Right renal pelvis (tissue), 4 donors: ENCODE results near the gene CDSN. TPM values are rescaled to one million over a fixed set of nuclear protein-coding genes. Genes with fewer than 3 reads are reported as not detected.

ENCODE experiments used
- DNase-seq, 4 donors: peaks; one replicate each; pipeline ENCODE4 v3.0.0-alpha.2; 2013; ENCODE audit warnings: low read depth in 4 of 4, low spot score in 3 of 4, missing footprints in 1 of 4
- polyA plus RNA-seq, 4 donors: library from polyadenylated mRNA; unstranded; fragments of 120-200 nt; gene quantifications; one replicate each; pipeline ENCODE4 v1.2.1, GENCODE V29; 2013; ENCODE audit not compliant: insufficient read length in 4 of 4

Gene CDSN
- polyA plus RNA-seq, 4 donors, result 0.03 TPM; not detected in 3

DNA sequence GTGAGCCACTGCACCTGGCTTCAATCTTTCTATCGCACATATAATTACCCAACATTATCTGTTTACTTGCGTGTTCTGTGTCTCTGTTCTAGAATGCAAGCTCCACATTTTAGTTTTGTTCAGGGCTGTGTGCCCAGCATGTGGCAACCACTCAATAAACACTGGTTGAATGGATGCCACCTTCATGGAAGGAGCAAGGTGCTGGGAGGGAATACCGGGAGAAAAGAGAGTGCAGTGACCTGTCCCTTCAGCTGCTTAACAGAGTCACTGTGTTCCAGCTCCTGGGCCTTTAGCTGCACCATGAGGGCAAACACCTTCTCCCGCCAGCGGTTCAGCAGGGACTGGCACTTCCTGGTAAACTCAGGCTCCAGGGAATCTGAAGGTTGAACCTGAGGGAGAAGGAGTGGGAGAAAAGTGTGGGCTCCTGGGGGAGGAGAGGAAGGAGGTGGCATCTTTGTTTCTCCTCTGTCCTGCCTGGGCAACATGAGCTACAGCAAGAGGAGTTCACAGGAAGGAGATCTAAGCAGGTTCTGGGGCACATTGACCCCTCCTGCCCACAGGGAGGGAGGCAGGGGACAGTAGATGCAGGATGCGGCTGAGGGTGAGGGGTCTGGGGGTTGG lies 29.7 kb upstream of the CDSN start:
- DNase-seq, result no peak

DNA sequence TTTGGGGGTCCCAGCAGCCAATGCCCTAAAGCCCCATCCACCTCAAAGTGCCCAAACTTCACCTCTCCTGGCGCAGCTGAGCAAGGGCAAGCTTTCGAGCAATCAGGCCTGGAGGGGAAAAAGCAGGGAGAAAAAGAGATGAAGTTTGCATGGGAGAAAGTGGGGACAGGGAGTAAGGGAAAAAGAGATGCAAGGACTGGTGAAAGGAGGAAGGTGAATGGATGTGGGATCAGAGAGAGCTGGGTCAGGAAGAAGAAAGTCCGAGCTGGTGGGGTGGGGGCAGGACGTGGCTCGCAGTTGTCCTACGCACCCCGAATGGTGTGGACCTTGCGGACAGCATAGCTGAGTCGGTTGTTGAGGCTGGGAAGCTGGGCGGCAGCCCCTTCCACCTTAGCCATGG lies 25.1 kb upstream of the CDSN start:
- no peak for DNase-seq

DNA sequence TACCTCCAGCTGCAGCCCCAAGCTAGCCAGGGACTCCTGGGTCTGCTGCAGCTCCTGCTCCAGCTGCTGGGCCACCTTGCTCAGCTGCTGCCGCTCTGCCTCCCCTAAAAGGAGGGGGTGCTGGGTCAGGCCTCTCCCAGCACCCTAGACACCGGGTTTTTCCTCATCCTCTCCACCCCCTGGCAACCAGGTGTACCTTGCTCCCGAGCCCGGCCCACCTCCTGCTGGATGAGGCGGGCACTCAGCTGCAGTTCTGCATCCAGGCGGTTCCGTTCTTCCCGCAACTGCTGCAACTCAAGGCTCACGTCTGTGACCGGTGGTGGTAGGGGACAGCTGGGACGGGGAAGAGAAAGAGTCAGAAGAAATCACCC lies 24.7 kb upstream of the CDSN start:
- DNase-seq, result no peak

DNA sequence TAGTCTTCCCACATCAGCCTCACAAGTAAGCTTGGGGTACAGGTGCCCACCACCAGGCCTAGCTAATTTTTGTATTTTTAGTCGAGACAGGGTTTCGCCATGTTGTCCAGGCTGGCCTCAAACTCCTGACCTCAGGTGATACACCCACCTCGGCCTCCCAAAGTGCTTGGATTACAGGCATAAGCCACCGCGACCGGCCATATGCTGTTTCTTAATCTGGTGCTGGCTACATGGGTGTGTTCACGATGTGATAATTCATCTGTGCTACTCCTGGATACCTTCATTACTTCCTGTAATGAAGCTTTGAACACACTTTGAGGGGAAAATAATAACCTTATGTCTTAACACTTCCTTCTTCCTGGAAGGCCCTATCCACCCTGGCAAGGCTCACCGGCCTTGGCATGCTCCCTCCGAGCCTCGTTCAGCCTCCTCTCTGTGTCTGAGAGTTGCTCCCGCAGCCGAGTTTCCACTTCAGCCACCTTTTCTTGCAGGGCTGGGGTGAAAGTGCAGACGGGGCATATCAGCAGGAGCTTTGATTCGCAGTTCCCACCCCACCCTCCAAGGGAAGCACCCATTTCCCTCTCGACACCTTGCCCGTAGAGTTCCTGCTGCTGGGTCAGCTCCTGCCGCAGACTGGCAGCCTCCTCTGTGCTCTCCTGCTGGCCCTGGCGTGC lies 24.2 kb upstream of the CDSN start:
- DNase-seq, result no peak

DNA sequence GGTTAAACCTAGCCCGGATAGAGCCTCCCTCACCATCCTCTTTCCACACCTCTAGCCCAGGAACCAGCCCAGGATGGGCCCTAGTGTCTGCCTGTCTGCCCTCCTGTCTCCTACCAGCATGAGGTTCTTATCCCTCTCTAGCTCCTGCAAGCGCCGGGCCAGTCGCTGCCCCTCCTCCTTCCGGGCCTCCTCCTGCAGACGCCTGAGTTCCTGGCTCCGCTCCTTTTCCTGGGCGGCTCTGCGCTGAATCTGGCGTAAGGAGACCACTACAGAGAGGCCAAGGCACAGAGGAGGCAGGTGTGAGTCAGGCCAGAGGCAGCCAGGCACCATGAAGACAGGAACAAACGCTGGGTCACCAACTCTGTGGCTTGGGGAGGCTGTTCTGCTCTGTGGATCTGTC lies 22.9 kb upstream of the CDSN start:
- DNase-seq, result no peak

DNA sequence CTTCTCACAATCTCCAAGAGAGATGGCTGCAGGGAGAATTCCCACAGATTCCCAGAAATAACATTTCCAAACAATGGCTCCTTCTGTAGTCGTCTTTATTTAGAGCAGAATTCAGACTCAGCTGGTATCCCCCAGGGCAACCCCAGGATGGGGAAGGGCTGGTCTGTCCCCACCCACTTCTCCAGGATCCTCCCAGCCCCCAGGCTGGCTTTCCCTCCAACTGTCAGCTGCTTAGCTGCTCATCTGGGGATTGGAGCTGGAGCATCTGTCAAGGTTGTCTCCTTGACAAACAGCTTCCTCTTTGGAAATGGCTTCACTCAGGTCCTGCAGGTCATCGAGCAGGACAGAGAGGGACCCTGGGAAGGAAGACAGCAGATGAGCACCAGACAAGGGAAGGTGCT lies 22.1 kb upstream of the CDSN start:
- no peak for DNase-seq

DNA sequence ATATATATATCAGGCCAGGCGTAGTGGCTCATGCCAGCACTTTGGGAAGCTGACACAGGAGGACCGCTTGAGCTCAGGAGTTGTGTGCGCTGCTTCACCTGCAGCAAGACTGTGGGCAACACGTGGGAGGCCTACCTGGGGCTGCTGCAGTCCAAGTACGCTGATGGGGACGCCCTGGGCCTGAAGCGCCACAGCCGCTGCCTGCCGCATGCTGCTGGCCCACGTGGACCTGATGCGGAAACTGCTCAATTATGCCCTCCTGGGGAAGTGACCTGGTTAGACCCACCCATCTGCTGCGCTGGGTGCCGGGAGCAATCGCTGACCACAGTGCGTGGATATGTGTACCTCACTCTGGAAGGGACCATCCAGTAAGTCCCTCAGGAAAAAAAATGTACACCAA lies 20.4 kb upstream of the CDSN start:
- DNase-seq, result no peak

DNA sequence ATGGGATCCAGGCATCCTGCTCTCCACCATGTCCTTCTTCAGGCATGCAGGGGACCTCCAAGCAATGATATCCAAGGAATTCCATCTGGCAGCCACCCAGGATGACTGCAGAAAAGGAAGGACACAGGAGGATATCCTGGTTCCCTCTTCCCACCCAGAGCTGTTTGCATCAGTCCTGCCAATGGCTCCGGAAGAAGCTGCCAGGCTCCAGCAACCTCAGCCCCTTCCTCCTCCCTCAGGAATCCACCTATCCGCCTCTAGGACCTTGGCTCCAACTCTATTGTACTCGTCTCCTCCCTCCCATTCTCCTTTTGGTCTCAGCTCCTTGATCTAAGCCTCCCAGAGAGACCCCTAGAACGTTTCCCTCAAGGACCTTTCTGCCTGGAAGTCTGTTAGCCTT lies 19.4 kb upstream of the CDSN start:
- no peak for DNase-seq

DNA sequence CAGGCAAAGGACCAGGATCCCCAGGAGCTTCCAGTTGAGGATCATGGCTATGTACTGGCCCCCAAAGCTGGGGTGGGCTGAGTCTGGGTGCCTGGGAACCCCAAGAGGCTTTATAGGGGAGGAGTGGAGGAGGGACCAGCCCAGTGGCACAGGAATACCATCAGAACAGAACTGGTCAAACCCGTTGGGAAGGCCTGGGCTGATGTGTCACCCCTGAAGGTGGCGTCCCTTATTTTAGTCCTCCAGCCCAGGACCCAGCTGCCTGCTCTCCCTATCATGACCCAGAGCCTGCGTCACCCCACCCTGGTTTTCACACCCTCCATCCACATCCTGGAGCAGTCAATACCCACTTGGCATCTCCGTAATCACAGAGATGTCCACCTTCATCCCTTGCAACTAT lies 18.7 kb upstream of the CDSN start, which contains the start of gene PSORS1C2:
PSORS1C2 (minus strand) TSS at position 85 of the 400 bp plus-strand sequence; CDS start at position 45, 40 bp downstream.
- no peak for DNase-seq

DNA sequence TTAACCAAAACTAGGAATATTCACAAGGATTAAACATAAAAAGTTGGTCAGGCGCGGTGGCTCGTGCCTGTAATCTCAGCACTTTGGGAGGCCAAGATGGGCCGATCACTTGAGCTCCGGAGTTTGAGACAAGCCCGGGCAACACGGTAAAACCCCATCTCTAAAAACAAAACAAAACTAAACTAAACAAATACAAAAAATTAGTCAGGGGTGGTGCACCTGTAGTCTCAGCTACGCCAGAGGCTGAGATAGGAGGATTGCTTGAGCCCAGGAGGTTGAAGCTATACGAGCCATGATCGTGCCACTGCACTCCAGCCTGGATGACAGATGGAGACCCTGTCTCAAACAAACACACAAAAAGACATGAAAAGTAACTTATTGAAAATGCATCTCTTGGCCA lies 15.5 kb upstream of the CDSN start:
- no peak for DNase-seq

DNA sequence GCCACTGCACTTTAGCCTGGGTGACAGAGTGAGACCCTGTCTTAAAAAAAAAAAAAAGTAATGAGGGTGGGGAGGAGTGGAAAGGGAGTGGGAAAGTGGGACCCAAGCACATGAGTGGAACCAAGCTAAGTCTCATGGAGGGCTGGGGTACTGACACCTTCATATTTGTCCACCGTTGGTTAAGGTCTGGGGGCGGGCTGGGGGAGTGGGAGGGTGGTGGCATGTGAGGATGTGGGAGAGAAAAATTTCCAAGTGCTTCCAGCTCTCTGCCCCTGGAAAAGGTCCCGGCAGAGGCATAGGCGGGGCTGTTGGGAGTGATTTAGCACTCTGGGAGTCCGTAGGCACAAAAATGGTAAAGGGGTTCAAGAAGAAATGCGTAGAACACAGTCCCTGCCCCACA lies 12.6 kb upstream of the CDSN start:
- DNase-seq, result no peak

DNA sequence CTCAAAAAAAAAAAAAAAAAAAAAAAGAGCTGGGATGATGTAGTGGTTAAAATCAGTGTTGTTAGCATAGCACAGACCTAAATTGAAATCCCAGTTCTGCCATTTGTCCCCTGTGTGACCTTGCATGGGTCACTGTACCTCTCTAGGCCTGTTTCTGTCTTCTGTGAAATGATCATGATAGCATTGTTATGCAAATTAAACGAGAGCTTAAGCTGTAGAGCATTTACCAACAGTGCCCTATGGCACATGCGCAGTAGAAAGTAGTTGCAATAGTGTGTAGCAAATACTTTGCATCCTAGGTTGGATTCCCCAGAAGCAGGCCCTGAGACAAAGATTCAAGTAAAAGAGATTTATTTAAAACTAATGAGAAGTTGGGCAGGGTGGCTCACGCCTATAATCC lies 11.3 kb upstream of the CDSN start:
- DNase-seq, result no peak

DNA sequence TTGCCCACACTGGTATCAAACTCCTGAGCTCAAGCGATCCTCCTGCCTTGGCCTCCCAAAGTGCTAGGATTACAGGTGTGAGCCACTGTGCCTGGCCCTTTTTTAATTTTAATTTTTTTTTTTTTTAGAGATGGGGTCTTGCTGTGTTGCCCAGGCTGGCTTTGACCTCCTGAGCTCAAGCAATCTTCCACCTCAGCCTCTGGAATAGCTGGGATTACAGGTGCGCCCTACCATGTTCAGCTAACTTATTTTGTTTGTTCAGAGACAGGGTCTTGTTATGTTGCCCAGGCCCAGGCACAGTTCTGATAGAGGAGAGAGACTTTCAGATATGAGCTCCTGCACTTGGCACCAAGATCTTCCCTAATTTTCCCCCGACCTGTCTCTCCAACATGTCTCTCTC lies 10.5 kb upstream of the CDSN start:
- DNase-seq, result no peak

DNA sequence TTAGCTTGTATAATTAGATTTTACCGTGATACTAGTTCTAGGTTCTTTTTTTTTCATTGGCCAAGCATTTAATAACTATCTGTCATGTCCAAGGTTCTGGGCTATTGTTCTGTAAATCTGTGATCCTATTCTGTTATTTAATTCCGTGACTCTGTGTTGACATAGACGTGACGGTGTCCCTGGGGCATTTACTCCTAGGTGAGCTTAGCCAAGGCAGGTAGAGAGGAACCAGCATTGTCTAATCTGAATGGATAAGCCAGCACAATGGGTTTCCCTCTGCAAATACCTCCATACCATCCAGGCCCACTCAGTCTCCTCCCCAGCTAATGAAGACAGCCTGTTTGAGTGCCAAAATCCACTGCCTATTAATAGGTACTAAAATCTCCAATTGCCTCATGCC lies 8.9 kb upstream of the CDSN start:
- no peak for DNase-seq

DNA sequence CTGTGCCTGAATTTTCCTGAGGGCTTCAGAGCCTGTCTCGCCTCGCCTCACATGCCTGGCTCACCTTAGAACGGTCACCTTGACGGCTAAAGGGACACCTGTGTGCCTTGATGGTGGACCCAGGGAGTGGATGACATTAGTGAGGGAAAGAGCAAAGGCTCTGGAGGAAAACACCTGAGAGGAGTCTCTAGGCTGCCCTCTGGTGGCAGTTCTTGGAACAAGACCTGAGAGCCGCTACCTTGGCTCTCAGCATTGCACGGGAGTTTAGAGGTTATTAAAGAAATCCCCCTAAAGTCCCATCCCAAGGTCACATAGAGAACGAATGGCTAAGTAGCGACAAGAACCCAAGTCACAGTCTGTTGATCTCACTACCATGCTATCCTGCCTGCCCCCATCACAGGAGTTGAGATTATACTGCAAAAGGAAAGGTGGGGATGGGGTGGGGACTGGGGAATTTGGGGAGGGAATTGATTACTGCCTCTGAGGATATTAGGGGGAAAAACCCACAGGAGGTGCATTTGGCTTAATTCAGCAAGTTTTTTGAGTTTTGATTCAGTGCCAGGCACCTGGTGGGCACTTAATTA lies 7.9 kb upstream of the CDSN start:
- DNase-seq, result peak; percentile 38 to 44 (median 44)

DNA sequence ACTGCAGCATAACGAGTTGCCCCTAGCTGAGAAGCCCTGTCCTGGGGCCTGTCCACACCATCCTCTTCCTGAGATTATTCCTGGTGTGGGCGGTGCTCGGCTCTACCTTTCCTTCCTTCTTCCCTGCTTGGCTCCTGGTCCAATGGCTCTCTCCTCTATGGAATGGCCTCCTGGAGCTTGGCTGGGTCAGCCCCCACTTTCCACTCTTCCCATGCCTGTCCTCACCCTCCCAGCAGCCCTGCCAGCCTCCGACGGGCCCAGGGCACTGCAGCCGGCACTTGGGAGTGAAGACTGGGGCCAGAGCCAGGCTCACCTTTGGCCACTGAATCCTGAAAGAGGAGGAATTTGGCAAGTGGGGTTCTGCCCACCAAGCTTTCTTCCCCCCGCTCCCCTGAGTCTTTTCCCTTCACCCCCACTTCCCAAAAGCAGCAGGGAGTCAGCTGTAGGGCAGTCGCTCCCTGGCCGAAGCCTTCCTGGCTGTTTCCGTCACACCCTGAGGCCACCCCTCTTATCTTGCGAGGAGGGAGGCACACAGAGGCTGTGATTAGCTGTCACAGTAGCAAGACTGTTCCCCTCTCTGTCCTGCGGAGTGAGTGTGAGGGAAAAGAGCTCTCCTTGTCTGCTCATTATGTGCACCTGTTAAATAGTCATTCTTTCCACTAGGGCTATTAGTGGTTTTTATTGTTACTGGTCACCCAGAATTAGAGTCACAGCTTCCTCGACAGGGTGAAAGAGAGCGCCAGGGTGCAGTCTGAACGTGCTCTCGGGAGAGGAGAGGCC lies 6.3 kb upstream of the CDSN start:
- DNase-seq, result no peak

DNA sequence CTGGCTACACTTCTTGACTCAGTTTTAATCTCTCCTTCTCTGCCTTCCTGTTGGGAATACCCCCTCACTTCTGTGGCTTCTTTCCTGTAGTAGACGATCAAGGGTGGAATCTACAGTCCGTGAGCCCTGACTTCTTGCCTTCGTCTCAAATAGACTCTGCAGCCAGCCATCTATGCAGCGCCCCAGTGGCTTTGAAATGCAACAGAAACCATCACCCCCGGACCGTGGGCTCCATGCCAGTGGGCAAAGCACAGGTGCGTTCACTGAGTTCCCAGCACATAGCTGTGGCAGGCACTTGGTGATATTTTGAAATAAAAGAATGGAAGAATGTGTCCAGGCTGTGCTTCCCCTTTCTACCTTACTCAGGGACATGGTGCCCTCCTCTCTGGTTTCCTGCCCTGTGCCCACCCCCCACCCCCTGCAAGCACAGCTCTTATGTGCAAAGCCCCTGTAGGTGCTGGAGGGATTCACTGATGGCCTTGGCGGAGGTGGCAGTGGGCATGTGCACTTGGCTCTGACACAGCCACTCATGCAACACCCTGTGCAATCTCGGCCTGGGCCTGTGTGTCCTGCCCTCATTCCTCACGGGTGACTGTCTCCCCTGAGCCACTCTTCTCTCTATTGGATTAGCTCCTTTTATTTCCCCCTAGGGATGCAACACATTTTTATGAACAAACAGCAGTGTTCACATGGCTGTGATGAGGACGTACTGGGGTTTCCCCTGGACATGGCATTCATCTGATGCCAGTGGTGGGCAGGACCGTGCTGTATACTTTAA lies 5.5 kb upstream of the CDSN start:
- no peak for DNase-seq

DNA sequence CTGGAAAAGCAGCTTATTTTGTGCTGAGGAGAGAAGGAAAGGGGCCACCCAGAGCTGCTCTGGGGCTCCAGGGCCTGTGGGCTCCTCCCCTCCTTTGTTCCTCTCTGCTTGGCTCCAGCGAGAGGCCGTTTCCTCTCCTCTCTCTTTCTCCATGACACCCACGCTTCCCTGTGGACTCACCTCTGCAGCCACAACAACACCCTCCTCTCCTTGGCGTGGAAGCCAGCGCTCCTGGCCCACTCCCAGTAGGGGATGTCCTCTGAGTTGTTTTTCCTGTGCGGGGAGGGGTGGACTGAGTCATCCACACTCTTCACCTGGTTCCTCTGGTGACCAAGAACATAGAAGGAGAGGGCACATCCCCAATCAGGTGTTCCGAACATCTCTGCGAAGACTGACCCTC lies 4.9 kb upstream of the CDSN start:
- DNase-seq, result no peak

DNA sequence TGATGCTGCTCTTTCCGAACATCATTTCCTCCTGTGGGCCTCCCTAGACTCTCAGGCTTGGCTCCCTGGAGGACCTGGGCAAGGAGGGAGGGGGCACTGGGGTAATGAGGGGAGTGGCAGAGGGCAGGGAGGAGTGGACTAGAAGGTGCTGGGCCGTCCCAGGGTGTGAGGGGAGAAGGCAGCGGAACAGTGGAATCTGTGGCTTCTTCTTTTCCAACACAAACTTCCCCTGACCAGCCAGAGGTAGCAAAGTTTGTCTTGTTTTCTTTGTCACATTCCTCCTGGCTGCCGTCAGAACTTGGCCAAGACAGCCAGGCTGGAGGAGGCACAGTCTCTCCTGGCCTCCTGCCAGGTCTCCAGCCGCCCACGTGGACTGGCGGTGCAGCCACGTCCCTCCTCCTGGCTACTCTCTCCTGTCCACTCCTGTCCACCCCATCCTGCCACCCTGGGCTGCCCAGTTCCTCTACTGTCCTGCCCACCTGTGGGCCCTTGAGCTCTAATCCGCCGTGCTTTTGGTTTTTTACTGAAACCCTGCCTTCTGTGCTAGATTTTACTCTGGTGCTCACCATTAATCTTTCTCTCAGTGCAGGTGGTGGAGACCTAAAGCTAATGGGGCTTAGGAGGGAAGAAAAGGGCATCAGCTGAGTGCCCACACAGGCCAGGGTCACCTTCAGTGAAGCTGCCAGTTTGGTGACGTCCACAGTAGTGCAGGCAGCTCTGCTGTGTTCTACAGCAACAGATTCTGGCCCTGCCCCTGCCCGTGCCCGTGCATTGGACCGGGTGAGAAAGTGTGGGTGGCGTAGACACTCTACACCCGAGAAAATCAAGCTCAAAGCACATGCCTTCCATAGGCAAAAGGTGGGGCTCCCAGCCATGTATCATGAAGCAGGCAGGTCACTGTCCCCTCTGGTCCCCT lies 2.8 kb upstream of the CDSN start:
- DNase-seq, result peak in 3 of 4 donors; percentile 37 to 77 (median 52)
